Hypothalamus (tissue), 51 donors: ENCODE results near the gene TRMT1.
"Not testable (repeated sequence)": the region's sequence is repeated elsewhere in the genome, so short reads cannot be mapped to it uniquely, and the experiment has no call there.

Source experiments
- DNase-seq, 51 donors: peaks; one replicate each; lab custom pipeline; 2025; lab: John Stamatoyannopoulos, UW

TRMT1 gene

GRCh38 chr19:13116282-13117175, at the start of gene TRMT1:
Gene TRMT1 (minus strand): TSS chr19:13116740. CDS start chr19:13116399, 341 bp downstream.
- DNase-seq, result peak; percentile 55 to 94 (median 84)

- DNase-seq, result not testable (repeated sequence)
Measured at GRCh38 chr19:13166151-13166550, 49.6 kb upstream of the TRMT1 start.

GRCh38 chr19:13165162-13165997, 48.8 kb upstream of the TRMT1 start:
- DNase-seq, result no peak

- DNase-seq, result peak in 28 of 51 donors; percentile 11 to 59 (median 35)
Measured at GRCh38 chr19:13164343-13165161, 48.0 kb upstream of the TRMT1 start.

GRCh38 chr19:13163609-13164342, 47.2 kb upstream of the TRMT1 start:
- DNase-seq, result peak in 42 of 51 donors; percentile 11 to 82 (median 54)

GRCh38 chr19:13162724-13163608, 46.4 kb upstream of the TRMT1 start:
- peak in 49 of 51 donors; percentile 9 to 96 (median 86) for DNase-seq

- no peak for DNase-seq
Measured at GRCh38 chr19:13160557-13160956, 44.0 kb upstream of the TRMT1 start.

GRCh38 chr19:13159713-13160112, 43.2 kb upstream of the TRMT1 start:
- DNase-seq, result no peak

- peak in 20 of 51 donors; percentile 3 to 55 (median 25) for DNase-seq
Measured at GRCh38 chr19:13155472-13156359, 39.2 kb upstream of the TRMT1 start.

GRCh38 chr19:13154911-13155471, 38.5 kb upstream of the TRMT1 start:
- DNase-seq, result peak in 22 of 51 donors; percentile 11 to 68 (median 30)

- peak in 32 of 51 donors; percentile 12 to 65 (median 40) for DNase-seq
Measured at GRCh38 chr19:13154241-13154778, 37.8 kb upstream of the TRMT1 start.

- DNase-seq, result peak in 7 of 51 donors; percentile 14 to 51 (median 35)
Measured at GRCh38 chr19:13153569-13154240, 37.2 kb upstream of the TRMT1 start.

- peak in 50 of 51 donors; percentile 78 to 97 (median 93) for DNase-seq
Measured at GRCh38 chr19:13152974-13153568, 36.5 kb upstream of the TRMT1 start.

GRCh38 chr19:13152356-13152973, 35.9 kb upstream of the TRMT1 start:
- peak in 2 of 51 donors; percentile 50 to 78 for DNase-seq

- DNase-seq, result peak; percentile 74 to 99 (median 95)
Measured at GRCh38 chr19:13151605-13152355, 35.2 kb upstream of the TRMT1 start.
